KBM-7 (cell line): ENCODE measurements around the gene MAP6.
"Not testable (repeated sequence)": the region's sequence is repeated elsewhere in the genome, so short reads cannot be mapped to it uniquely, and the experiment has no call there.

Experiments used
- DNase-seq: peaks from one replicate; pipeline ENCODE4 v3.0.0-alpha.2; 2015
- in situ Hi-C: fragments of 300-500 bp; cut with MboI; formaldehyde crosslinking; loops from 2 replicates; pipeline ENCODE4 v1.14.3; 2020; ENCODE audit warnings: low sequenced_read_pairs, low pct_unique_long_range_greater_than_20kb, mixed read lengths

Gene MAP6

DNA sequence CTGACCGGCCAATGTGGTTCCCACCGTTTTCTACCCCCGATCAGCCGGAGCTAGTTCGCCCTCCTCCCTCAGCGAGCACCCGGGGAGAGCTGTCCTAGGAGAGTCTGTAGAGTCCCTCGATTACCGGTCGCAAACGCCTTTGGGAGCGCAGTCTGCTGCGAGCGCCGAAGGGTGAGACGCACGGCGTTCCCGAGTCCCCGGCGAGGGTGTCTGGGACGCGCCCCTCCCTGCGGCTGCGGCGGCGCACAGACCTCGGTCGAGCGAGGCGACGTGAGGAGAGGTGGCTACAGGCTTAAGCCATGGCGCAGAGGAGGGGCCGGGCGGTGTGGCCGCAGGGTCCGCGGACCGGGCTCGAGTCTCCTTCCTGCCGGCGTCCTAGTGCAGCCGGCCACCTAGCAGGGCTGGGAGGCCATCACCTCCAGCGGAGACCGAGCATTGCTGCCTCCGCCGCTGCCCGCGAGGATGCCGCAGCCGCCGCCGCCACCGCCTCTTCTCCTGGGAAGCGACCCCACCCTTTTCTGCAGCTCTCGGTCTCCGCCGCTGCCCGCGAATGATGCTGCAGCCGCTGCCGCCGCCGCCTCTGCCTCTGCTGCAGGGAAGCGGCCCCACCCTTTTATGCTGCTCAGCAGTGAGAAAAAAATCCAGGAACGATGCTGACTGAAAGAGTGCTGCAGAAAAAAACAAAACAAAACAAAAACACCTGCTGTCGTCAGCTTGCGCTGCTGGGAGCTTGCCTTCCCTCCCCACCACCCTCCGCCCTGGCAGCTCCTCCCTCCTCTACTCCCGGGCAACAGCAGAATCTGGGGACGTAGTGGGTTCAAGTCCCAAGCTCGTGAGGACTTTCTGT lies at the start of gene MAP6:
TSS of gene MAP6 (minus strand) at position 588 of the 847 bp plus-strand sequence. CDS start 669 bp downstream, outside the sequence.
- DNase-seq = no peak
- in situ Hi-C loops = no loop called here

GRCh38 chr11:75717608-75718418 lies 49.0 kb upstream of the MAP6 start, which contains the start of gene MOGAT2:
MOGAT2 (plus strand) TSS chr11:75717838; CDS start chr11:75717889, 51 bp downstream.
- DNase-seq = no peak
- in situ Hi-C loops = no loop called here

GRCh38 chr11:75716659-75717058 lies 47.8 kb upstream of the MAP6 start:
- in situ Hi-C loops = no loop called here
- no peak for DNase-seq

GRCh38 chr11:75715688-75716087 lies 46.9 kb upstream of the MAP6 start:
- DNase-seq = no peak
- in situ Hi-C loops = no loop called here

DNA sequence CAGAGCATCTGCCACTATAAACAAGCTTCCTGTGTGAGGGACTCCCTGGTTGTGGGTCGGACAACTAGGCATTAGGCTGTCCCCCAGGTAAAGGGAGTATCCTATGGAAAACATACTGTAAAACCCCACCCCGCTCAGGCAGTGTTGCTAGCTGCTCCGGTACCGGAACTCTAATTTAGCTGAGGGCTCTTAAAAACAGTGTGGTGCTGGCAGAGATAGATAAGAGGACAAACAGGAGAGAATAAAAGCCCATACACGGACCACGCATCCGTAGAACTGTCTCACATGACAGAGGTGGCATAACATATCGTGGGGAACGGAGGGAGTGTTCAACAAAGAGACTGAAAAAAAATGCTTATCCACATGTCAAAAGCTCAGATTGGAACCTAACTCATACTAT lies 45.4 kb upstream of the MAP6 start:
- DNase-seq = no peak
- in situ Hi-C loops = no loop called here

GRCh38 chr11:75706260-75706729 lies 37.5 kb upstream of the MAP6 start:
- in situ Hi-C loops = no loop called here
- DNase-seq = peak; percentile 85

DNA sequence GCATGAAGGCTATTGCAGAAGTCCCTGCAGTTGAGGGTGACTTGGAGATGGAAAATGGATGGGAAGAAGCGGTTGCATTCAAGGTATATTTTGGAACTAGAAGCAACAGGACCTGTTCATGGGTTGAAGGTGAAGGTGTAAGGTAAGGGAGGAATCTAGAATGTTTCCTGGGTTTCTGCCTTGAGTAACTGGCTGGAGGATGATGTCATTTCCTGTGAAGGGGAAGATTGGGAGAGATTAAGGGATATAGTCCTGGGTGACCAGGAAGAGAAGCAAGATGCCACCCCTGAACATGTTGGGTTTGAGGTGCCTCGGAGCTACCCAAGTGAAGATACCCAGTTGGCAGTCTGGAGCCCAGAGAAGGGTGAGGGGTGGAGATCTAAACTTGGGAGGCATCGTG lies 36.7 kb upstream of the MAP6 start:
- DNase-seq = no peak
- in situ Hi-C loops = no loop called here

GRCh38 chr11:75703695-75704237 lies 34.9 kb upstream of the MAP6 start:
- in situ Hi-C loops = no loop called here
- no peak for DNase-seq

DNA sequence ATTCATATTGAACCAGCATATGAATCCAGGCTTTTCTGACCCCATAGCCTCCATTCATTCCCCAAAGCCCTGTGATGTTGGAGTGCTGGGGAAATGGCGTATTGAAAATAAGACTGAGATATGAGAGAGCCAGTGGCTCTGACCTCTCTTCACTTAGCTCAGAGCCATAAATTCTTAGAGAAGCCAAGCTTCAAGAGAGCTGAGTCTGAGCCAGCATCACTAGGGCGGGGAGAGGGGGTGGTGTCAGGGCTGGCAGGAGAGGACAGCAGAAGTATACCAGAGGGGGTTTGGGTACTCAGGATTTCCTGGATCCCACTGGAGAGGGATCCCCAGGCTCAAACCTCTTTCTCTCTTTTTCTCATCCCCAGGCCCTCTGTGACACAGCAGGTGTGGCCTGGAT lies 32.1 kb upstream of the MAP6 start:
- no peak for DNase-seq
- in situ Hi-C loops = no loop called here

DNA sequence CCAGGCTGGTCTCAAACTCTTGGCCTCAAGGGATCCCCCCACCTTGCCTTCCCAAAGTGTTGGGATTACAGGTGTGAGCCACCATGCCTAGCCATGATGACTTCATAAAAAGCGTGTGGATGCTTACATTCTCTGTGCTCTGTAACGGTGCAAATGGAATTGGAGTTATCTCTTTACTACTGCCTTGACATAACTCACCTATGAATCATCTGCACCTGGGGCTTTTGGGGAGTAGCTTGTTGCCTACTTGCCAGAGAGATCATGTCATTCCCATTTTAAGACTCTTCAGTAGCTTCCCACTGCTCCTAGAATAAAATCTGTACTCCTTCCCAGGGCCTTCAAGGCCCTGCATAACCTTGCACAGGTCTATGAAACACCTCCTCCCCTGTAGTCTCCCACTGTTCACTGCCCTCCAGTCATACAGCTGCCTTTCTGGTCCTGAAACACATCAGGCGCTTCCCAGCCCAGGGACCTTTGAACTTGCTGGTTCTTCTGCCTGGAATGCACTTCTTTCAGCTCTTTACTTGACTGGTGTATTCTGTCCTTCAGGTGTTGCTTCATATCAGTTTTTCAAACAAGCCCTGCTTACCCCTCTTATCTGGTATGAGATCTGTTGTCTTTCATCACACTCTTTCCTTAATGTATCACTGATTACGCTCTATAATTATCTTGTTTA lies 29.2 kb upstream of the MAP6 start:
- in situ Hi-C loops = no loop called here
- no peak for DNase-seq

DNA sequence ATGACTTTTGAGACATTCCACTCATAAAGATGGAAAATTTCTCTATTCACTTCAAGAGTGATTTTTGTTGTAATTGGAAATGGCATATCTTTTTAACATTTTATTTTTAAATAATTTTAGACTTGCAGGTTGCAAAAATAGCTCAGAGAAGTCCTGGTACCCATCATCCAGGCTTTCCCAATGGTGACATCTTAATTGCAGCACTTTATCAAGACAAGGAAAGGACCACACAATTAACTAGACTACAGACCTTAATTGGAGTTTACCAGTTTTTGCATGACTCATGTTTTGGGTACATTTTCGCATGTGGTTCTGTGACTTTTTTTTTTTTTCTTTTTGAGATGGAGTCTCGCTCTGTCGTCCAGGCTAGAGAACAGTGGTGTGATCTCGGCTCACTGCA lies 23.0 kb upstream of the MAP6 start:
- no peak for DNase-seq
- in situ Hi-C loops = no loop called here

DNA sequence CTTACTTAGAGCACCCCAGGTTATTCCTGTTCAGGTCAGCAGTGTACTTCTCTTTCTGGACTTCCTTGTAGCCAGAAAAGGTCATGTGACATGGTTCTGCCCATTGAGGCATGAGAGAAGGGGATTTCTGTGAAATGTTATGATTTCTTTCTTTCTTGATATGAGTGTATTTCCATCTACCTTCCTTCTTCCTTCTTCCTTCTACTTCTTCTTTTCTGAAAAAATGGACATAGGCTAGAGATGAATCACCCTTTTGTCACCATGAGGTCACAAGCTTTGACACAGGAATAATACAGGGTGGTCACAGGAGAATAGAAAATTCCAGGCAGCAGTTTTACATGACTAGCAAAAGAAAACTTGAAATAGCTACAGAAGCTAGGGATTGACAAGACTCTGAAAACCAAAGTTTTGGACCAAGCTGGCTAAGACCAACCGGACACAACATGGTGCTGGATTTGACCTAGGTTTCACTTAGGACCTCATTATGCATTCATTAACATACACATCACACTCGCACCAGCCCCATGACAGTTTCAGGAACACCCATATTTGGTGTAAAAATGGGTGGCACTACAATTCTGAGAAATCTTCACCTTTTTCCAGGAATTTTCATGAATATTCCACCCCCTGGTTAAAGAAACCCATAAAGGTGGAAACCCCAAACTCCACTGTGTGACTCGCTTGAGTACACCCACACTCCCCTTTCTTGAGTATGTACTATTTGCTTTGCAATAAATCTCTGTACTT lies 21.2 kb upstream of the MAP6 start:
- peak; percentile 19 for DNase-seq
- in situ Hi-C loops = no loop called here

- DNase-seq, in situ Hi-C loops: not testable (repeated sequence)
These were observed 15.0 kb upstream of the MAP6 start for GRCh38 chr11:75683856-75684255.

DNA sequence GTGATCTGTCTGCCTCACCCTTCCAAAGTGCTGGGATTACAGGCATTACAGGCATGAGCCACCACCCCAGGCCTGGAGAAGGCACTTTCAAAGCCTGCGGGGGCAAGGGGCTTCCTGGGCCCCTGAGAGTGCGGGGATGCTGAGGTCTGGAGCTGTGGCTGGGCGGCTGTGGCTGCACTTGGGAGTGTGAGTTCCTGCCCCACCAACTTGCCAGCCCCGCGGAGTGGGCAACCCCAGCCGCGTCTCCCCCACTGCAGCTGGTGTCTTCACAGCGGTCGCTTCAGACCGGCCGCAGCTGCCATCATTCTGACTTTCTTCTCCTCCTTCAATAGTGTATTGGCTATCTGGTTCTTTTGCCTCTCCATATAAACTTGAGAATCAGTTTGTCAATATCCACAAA lies 10.7 kb upstream of the MAP6 start:
- no peak for DNase-seq
- in situ Hi-C loops = no loop called here

DNA sequence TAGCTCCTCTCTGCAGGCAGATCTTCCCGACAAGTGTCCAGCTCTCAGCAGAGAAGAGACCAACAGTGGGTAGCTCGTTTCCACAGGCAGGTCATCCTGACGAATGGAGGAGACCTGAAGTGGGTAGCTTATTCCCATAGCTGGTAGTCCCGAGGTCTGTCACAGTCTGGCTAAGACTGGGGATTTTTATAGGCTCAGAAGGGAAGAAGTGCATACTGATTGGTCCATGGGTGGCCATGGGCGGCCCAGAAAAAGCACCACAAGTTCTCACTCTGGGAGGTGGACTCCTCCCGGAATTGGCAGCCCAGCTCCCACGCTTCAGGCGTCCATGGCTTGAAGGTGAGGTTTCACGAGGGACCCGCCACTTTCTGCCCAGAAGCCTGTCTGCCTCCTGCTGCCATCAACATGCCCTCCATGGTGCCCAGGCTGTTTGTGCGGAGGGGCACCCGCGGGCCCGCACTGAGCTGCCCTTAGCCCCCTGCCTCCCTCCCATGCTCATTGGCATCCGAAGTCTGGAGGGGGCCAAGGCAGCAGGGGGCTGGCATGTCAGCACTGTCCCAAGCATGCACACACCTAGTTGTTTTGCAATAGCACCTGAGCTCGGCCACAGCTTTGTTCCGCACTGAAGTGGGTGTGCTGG lies 9.9 kb upstream of the MAP6 start:
- in situ Hi-C loops = no loop called here
- DNase-seq = no peak

- in situ Hi-C loops = no loop called here
- no peak for DNase-seq
These were observed 9.1 kb upstream of the MAP6 start for GRCh38 chr11:75677909-75678308.

DNA sequence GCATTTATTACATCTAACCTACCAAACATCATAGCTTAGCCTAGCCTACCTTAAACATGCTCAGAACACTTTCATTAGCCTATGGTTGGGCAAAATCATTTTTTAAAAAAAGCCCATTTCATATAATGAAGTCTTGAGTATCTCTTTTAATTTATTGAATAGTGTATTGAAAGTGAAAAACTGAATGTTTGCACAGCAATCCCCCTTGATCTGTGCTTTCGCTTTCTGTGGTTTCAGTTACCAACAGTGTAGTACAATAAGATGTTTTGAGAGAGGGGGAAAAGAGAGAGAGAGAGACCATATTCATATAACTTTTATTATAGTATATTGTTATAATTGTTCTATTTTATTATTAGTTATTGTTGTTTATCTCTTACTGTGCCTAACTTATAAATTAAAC lies 8.4 kb upstream of the MAP6 start:
- no peak for DNase-seq
- in situ Hi-C loops = no loop called here

DNA sequence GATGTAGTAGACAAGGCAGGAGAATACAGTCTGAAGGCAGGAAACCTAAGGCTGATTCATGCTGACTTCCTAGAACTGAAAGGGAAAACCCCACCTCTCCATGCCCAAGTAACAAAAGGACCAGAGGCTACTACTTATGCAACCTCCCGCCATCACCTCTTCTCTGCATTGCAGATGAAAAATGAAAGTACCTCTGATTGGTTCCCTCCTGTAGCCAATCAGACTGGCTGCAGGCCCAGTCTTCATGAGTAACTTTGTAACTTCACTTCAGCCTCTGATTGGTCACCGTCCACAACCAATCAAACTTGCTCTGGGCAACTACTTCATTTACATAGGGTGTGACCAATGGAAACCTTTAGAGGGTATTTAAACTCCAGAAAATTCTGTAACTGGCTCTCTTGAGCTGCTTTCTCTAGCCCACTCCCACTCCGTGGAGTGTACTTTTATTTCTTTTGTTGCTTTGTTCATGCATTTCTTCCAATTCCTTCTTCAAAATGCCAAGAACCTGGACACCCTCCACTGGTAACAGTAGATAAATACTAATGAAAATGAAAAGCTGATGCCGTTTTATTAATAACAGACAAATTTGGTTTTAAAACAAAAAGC lies 5.2 kb upstream of the MAP6 start:
- DNase-seq = peak; percentile 20
- in situ Hi-C loops = no loop called here
